Keratinocyte (primary cell): Measurements from ENCODE around the gene ACOT7. TPM values are rescaled to one million over a fixed set of nuclear protein-coding genes. Genes with fewer than 3 reads are reported as not detected.
A peak's percentile ranks its signal among the peaks of the same experiment; 100 is the strongest.

Experiments
- DNase-seq: peaks from one replicate; pipeline ENCODE4 v3.0.0-alpha.2; 2011; ENCODE audit warnings: low read depth, missing footprints, low spot score
- FAIRE-seq: peaks from 2 replicates; lab custom pipeline; 2011; peaks lifted over from hg19 to GRCh38; lab: Jason Lieb, UNC
- H2AFZ ChIP-seq: 2 replicates; pipeline ENCODE4 v1.6.0; 2012; ENCODE audit warnings: low read length, control low read depth, inconsistent platforms; ENCODE audit not compliant: control insufficient read depth
- H3K27ac ChIP-seq: 2 replicates; pipeline ENCODE4 v1.5.1; 2011; ENCODE audit warnings: low read length; ENCODE audit not compliant: control insufficient read depth, insufficient read depth
- H3K27me3 ChIP-seq: 3 replicates; pipeline ENCODE4 v1.6.0; 2011; ENCODE audit warnings: low read length; ENCODE audit not compliant: control insufficient read depth, insufficient read depth; ENCODE audit errors: extremely low read depth
- H3K36me3 ChIP-seq, 2 experiments: 2 replicates in 1 of 2; 3 replicates in 1 of 2; pipeline ENCODE4 v1.5.1; 2011; ENCODE audit warnings: low read length in 2 of 2, mild to moderate bottlenecking in 1 of 2; ENCODE audit not compliant: control insufficient read depth in 2 of 2, insufficient read depth in 2 of 2; ENCODE audit errors: extremely low read depth in 1 of 2
- H3K4me1 ChIP-seq: 3 replicates; pipeline ENCODE4 v1.5.1; 2011; ENCODE audit warnings: low read length; ENCODE audit not compliant: control insufficient read depth, insufficient read depth; ENCODE audit errors: extremely low read depth
- H3K4me2 ChIP-seq: 3 replicates; pipeline ENCODE4 v1.6.0; 2011; ENCODE audit warnings: low read depth, low read length; ENCODE audit not compliant: control insufficient read depth, insufficient read depth; ENCODE audit errors: extremely low read depth
- H3K4me3 ChIP-seq, 3 experiments: fragments of 200-600 bp in 1 of 3; sonication (generic) in 1 of 3; 2 replicates in 2 of 3; 3 replicates in 1 of 3; pipeline ENCODE4 v1.5.1; 2011 to 2016; ENCODE audit warnings: low read length in 3 of 3, mild to moderate bottlenecking in 3 of 3, control low read depth in 2 of 3, inconsistent platforms in 1 of 3, low read depth in 1 of 3, mixed read lengths in 1 of 3, mixed run types in 1 of 3, moderate library complexity in 1 of 3; ENCODE audit not compliant: control insufficient read depth in 2 of 3, insufficient read depth in 2 of 3; ENCODE audit errors: extremely low read depth in 1 of 3
- H3K79me2 ChIP-seq: 2 replicates; pipeline ENCODE4 v1.6.0; 2012; ENCODE audit warnings: low read length; ENCODE audit not compliant: control insufficient read depth, insufficient read depth
- H3K9ac ChIP-seq: 3 replicates; pipeline ENCODE4 v1.6.0; 2011; ENCODE audit warnings: low read length; ENCODE audit not compliant: control insufficient read depth, insufficient read depth; ENCODE audit errors: extremely low read depth
- H3K9me1 ChIP-seq: 3 replicates; pipeline ENCODE4 v1.6.0; 2011; ENCODE audit warnings: low read length; ENCODE audit not compliant: control insufficient read depth, insufficient read depth; ENCODE audit errors: extremely low read depth
- H3K9me3 ChIP-seq: 2 replicates; pipeline ENCODE4 v1.5.1; 2012; ENCODE audit warnings: low read depth, low read length; ENCODE audit not compliant: control insufficient read depth
- H4K20me1 ChIP-seq: 3 replicates; pipeline ENCODE4 v1.6.0; 2011; ENCODE audit warnings: low read length; ENCODE audit not compliant: control insufficient read depth, insufficient read depth; ENCODE audit errors: extremely low read depth
- CTCF ChIP-seq, 3 experiments: IDR thresholded peaks in 1 of 3; conservative IDR thresholded peaks in 1 of 3; optimal IDR thresholded peaks in 1 of 3; 2 replicates in 2 of 3; 3 replicates in 1 of 3; pipeline versions ENCODE3 to v1.5.1; 2011; ENCODE audit warnings: low read length in 3 of 3, mild to moderate bottlenecking in 3 of 3, moderate library complexity in 2 of 3, control low read depth in 1 of 3, inconsistent platforms in 1 of 3; ENCODE audit not compliant: insufficient read depth in 2 of 3; ENCODE audit errors: extremely low read depth in 1 of 3
- EZH2 ChIP-seq: IDR thresholded peaks from one replicate; pipeline ENCODE4 v1.6.1; 2012; ENCODE audit warnings: inconsistent platforms, mild to moderate bottlenecking, low read length, moderate library complexity
- dilution Hi-C: fragments of 300-500 bp; cut with MboI; formaldehyde crosslinking; loops from one replicate; pipeline ENCODE4 v1.7.0; 2020; ENCODE audit warnings: low sequenced_read_pairs; ENCODE audit not compliant: extremely low pct_ligation_motif_present
- polyA plus RNA-seq, 5 experiments: library from polyadenylated mRNA; depleted of rRNA in 3 of 5; stranded (reverse) in 3 of 5; stranded (forward) in 1 of 5; unstranded in 1 of 5; fragments of >200 nt; gene quantifications; 1 replicate in 1 of 5; 2 replicates in 3 of 5; 3 replicates in 1 of 5; pipeline versions ENCODE4 v1.2.1 to v1.2.3, GENCODE V29; 2011 to 2012; ENCODE audit warnings: missing spikeins in 2 of 5, low read depth in 1 of 5, low replicate concordance in 1 of 5

ACOT7 gene
- polyA plus RNA-seq, 1 donor (not counting 4 experiments of a cell fraction or from before 2014, with no cell fraction given): 226 TPM

GRCh38 chr1:6418668-6419396 lies 25.3 kb upstream of the ACOT7 start:
- peak overlapping the region; percentile 83 for H3K4me2 ChIP-seq
- no peaks in the 10 kb centered on the region for H3K9me1 ChIP-seq
- peaks cover 3% of the 10 kb centered on the region for H3K27me3 ChIP-seq
- H3K79me2 ChIP-seq: peaks cover 16% of the 10 kb centered on the region
- no peaks in the 10 kb centered on the region for H4K20me1 ChIP-seq
- no peak overlapping the region for H2AFZ ChIP-seq
- peaks cover 72% of the 10 kb centered on the region for H3K4me1 ChIP-seq
- no peak for DNase-seq
- H3K9me3 ChIP-seq: no peaks in the 10 kb centered on the region
- no peak for TF ChIP-seq EZH2
- no peak for TF ChIP-seq CTCF (optimal IDR thresholded peaks at IDR 0.05 in 1 of 3, IDR thresholded peaks at IDR 0.05 in 1 of 3, conservative IDR thresholded peaks at IDR 0.05 in 1 of 3; ENCODE audit: extremely low read depth in 1 of 3, insufficient read depth in 2 of 3, low read length in 3 of 3)
- H3K4me3 ChIP-seq: peak overlapping the region; percentile 65 to 83 (median 68)
- no peaks in the 10 kb centered on the region for H3K36me3 ChIP-seq
- peak overlapping the region; percentile 75 for H3K9ac ChIP-seq
- dilution Hi-C loops: no loop called here
- peak overlapping the region; percentile 36 for H3K27ac ChIP-seq
- no peak for FAIRE-seq

- H3K79me2 ChIP-seq: peaks cover 16% of the 10 kb centered on the region
- no peak overlapping the region for H3K27ac ChIP-seq
- FAIRE-seq (no peak), DNase-seq (no peak)
- no peaks in the 10 kb centered on the region for H4K20me1 ChIP-seq
- H3K9me3 ChIP-seq: no peaks in the 10 kb centered on the region
- peak overlapping the region; percentile 75 for H3K9ac ChIP-seq
- dilution Hi-C loops: no loop called here
- no peaks in the 10 kb centered on the region for H3K9me1 ChIP-seq
- no peak overlapping the region for H2AFZ ChIP-seq
- H3K4me1 ChIP-seq: peaks cover 66% of the 10 kb centered on the region
- H3K4me2 ChIP-seq: peak overlapping the region; percentile 83
- H3K4me3 ChIP-seq: peak overlapping the region; percentile 65 to 83 (median 68)
- H3K27me3 ChIP-seq: no peaks in the 10 kb centered on the region
- TF ChIP-seq EZH2 (no peak), CTCF (optimal IDR thresholded peaks at IDR 0.05 in 1 of 3, IDR thresholded peaks at IDR 0.05 in 1 of 3, conservative IDR thresholded peaks at IDR 0.05 in 1 of 3; ENCODE audit: extremely low read depth in 1 of 3, insufficient read depth in 2 of 3, low read length in 3 of 3) (no peak)
- H3K36me3 ChIP-seq: no peaks in the 10 kb centered on the region
These were observed 24.5 kb upstream of the ACOT7 start for GRCh38 chr1:6417961-6418667.
